GM23248 (cell line): ENCODE results near the gene ESYT2.

Source experiments
- EZH2 ChIP-seq: fragments of 200-600 bp; sonication (generic); IDR thresholded peaks from 2 replicates; pipeline ENCODE4 v1.6.1; 2018; ENCODE audit warnings: antibody characterized with exemption, mild to moderate bottlenecking; ENCODE audit not compliant: insufficient read depth, poor library complexity, severe bottlenecking
- EZH2phosphoT487 ChIP-seq: fragments of 200-600 bp; sonication (generic); IDR thresholded peaks from 2 replicates; pipeline ENCODE4 v1.6.1; 2018; ENCODE audit warnings: antibody characterized with exemption, moderate library complexity, mild to moderate bottlenecking, low read depth; ENCODE audit not compliant: insufficient read depth

DNA sequence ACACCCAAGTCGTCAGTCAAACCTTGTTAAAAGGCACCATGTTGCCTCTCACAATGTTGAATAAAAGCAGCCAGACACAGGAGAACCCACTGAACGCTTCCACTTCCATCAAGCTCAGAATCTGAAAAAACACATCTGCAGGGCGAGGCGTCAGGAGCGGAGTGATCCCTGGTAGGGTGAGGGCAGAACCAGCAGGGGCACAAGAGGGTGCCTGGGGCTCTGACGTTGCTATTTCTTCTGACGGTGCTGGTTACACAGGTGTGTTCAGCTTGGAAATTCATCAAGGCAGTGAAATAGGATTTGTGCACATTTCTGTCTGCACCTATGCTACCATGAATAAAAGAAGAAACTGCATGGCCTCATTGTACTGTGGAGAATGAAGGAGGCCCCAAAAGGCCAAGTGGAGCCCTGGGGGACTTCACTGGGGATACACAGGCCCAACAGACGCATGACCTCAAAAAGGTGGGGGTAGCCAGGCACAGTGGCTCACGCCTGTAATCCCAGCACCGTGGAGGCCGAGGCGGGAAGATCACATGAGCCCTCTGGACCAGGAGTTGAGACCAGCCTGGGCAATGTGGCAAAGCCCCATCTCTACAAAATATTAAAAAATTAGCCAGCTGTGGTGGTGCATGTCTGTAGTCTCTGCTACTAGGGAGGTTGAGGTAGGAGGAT, 105.5 kb downstream of the ESYT2 start:
- TF ChIP-seq EZH2 (no peak), EZH2phosphoT487 (no peak)
